ENCODE data around the gene PTPN20. TPM values are rescaled to one million over a fixed set of nuclear protein-coding genes. Genes with fewer than 3 reads are reported as not detected.

Gene PTPN20
- total and polyA plus RNA-seq, 11 donors = 4.0 to 18.1 (median 13.3) TPM

GRCh38 chr10:47026301-47027107, 115.3 kb downstream of the PTPN20 start:
- intact Hi-C loops (cut with DNase I) = loop anchor here in 1 of 10 donors (10.0 kb wide), 1 partner anchor 288 kb away; no protein-coding TSS in a partner anchor

GRCh38 chr10:47027108-47027783, 116.0 kb downstream of the PTPN20 start:
- no peaks in the 10 kb centered on the region for H3K9me3 ChIP-seq
- no peak for ATAC-seq
- WGBS, 4 donors = 67 to 77% (median 71%) methylated on average over 3 to 9 of the region's 9 CpGs
- intact Hi-C loops (cut with DNase I) = loop anchor here in 1 of 10 donors (10.0 kb wide), 1 partner anchor 288 kb away; no protein-coding TSS in a partner anchor
- H3K27ac ChIP-seq = no peak overlapping the region
- no peaks in the 10 kb centered on the region for H3K36me3 ChIP-seq
- H3K4me3 ChIP-seq = no peak overlapping the region
- peaks cover 0 to 18% (median 0%) of the 10 kb centered on the region in 12 donors for H3K4me1 ChIP-seq
- DNase-seq = peak in 3 of 5 donors; percentile 11 to 23 (median 20)
- TF ChIP-seq CTCF (IDR thresholded peaks at IDR 0.05) (no peak), POLR2A (IDR thresholded peaks at IDR 0.05) (no peak)
- H3K27me3 ChIP-seq = no peaks in the 10 kb centered on the region

More at GRCh38 chr10:47026301-47027107, 115.3 kb downstream of the PTPN20 start:
- Histone ChIP-seq H3K36me3 (no peaks in the 10 kb centered on the region), H3K27me3 (no peaks in the 10 kb centered on the region), H3K9me3 (peaks cover 0 to under 1% (median 0%) of the 10 kb centered on the region in 12 donors), H3K4me3 (no peak overlapping the region), H3K4me1 (peaks cover 0 to 12% (median 0%) of the 10 kb centered on the region in 12 donors), H3K27ac (no peak overlapping the region)
- DNase-seq (peak in 3 of 5 donors; percentile 9 to 28 (median 11)), ATAC-seq (no peak)
- 85 to 90% (median 88%) methylated on average over 8 to 11 of the region's 11 CpGs for WGBS, 4 donors
- TF ChIP-seq CTCF (IDR thresholded peaks at IDR 0.05) (no peak), POLR2A (IDR thresholded peaks at IDR 0.05) (no peak)

GRCh38 chr10:47027784-47028260, 116.6 kb downstream of the PTPN20 start:
- no peaks in the 10 kb centered on the region for H3K9me3 ChIP-seq
- no peak overlapping the region for H3K27ac ChIP-seq
- H3K27me3 ChIP-seq = no peaks in the 10 kb centered on the region
- intact Hi-C loops (cut with DNase I) = loop anchor here in 1 of 10 donors (10.0 kb wide), 1 partner anchor 287 kb away; no protein-coding TSS in a partner anchor
- H3K4me3 ChIP-seq = no peak overlapping the region
- no peak for ATAC-seq
- H3K4me1 ChIP-seq = peaks cover 0 to 18% (median 0%) of the 10 kb centered on the region in 12 donors
- WGBS, 4 donors = 75 to 90% (median 78%) methylated on average over 8 of the region's 8 CpGs
- TF ChIP-seq CTCF (IDR thresholded peaks at IDR 0.05) = no peak
- TF ChIP-seq POLR2A (IDR thresholded peaks at IDR 0.05) = no peak
- DNase-seq = peak in 2 of 5 donors; percentile 7 to 13
- no peaks in the 10 kb centered on the region for H3K36me3 ChIP-seq

GRCh38 chr10:47028466-47028865, 117.2 kb downstream of the PTPN20 start:
- no peak overlapping the region for H3K4me3 ChIP-seq
- no peak overlapping the region for H3K27ac ChIP-seq
- WGBS, 4 donors = 89 to 92% (median 89%) methylated on average over 8 of the region's 8 CpGs
- intact Hi-C loops (cut with DNase I) = loop anchor here in 1 of 10 donors (10.0 kb wide), 1 partner anchor 286 kb away; no protein-coding TSS in a partner anchor
- H3K36me3 ChIP-seq = no peaks in the 10 kb centered on the region
- no peaks in the 10 kb centered on the region for H3K9me3 ChIP-seq
- no peaks in the 10 kb centered on the region for H3K27me3 ChIP-seq
- no peak for TF ChIP-seq POLR2A (IDR thresholded peaks at IDR 0.05)
- no peak for TF ChIP-seq CTCF (IDR thresholded peaks at IDR 0.05)
- ATAC-seq = no peak
- peaks cover 0 to 18% (median 0%) of the 10 kb centered on the region in 12 donors for H3K4me1 ChIP-seq
- peak in 3 of 5 donors; percentile 10 to 51 (median 15) for DNase-seq
